ENCODE results near the gene PCED1B.
"Not testable (repeated sequence)": the region's sequence is repeated elsewhere in the genome, so short reads cannot be mapped to it uniquely, and the experiment has no call there.

Gene PCED1B

DNA sequence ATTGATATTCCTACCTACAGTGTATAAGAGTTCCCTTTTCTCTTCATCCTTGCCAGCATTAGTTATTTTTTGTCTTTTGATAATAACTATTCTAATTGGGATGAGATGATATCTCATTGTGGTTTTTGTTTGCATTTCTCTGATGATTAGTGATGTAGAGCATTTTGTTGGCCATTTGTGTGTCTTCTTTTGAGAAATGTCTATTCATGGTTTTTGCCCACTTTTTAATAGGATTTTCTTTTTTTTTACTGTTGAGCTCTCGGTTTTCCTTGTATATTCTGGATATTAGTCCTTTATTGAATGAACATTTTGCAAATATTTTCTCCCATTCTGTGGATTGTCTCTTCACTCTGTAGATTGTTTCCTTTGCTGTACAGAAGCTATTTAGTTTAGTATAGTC lies 79.9 kb downstream of the PCED1B start:
- Histone ChIP-seq H3K4me3 (ENCODE audit: low read length in 2 of 2) (no peak overlapping the region), H3K9ac (ENCODE audit: low read depth in 1 of 2, low read length in 2 of 2) (no peak overlapping the region), H3K4me1 (ENCODE audit: control insufficient read depth in 2 of 2, insufficient read depth in 2 of 2, low read length in 2 of 2) (peaks cover 0 to 3% of the 10 kb centered on the region in 2 donors), H3K36me3 (ENCODE audit: control insufficient read depth in 2 of 2, insufficient read depth in 2 of 2, low read length in 2 of 2) (no peaks in the 10 kb centered on the region), H3K27ac (ENCODE audit: low read depth in 2 of 2, low read length in 2 of 2) (no peak overlapping the region), H3K27me3 (ENCODE audit: control insufficient read depth in 2 of 2, insufficient read depth in 2 of 2, low read length in 2 of 2) (no peaks in the 10 kb centered on the region), H3K9me3 (ENCODE audit: control insufficient read depth in 2 of 2, low read length in 2 of 2) (no peaks in the 10 kb centered on the region)

DNA sequence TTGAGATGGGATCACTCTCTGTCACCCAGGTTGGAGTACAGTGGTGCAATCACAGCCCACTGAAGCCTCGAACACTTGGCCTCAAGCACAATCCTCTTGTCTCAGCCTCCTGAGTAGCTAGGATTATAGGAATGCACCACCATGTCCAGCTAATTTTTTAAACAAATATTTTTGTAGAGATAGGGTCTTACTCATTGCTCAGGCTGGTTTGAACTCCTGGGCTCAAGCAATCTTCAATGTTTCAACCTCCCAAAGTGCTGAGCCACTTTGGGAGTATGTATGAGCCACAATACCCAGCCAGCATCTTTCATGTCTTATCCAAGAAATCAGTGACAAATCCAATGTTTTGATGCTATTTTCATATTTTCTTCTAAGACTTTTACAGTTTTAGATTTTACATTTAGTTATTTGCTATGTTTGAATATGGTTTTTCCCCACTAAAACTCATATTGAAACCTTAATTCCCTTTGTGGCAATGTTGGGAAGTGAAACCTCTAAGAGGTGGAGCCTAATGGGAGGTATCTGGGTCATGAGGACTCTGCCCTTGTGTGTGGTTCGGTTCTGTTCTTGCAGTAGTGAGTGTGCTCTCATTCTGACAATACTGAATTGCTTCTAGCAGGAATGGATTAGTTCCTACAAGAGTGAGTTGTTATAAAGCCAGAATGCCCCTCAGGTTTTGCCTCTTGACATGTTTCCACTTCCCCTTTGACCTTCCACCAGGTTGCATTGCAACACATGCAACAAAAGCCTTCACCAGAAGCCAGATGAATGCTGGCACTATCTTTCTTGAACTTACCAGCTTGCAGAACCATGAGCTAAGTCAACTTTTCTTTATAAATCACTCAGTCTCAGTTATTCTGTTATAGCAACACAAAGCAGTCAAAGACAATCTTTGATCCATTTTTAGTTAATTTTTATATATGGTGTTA lies 81.2 kb downstream of the PCED1B start:
- Histone ChIP-seq H3K27me3 (ENCODE audit: control insufficient read depth in 2 of 2, insufficient read depth in 2 of 2, low read length in 2 of 2) (no peaks in the 10 kb centered on the region), H3K27ac (ENCODE audit: low read depth in 2 of 2, low read length in 2 of 2) (no peak overlapping the region), H3K4me3 (ENCODE audit: low read length in 2 of 2) (no peak overlapping the region)

DNA sequence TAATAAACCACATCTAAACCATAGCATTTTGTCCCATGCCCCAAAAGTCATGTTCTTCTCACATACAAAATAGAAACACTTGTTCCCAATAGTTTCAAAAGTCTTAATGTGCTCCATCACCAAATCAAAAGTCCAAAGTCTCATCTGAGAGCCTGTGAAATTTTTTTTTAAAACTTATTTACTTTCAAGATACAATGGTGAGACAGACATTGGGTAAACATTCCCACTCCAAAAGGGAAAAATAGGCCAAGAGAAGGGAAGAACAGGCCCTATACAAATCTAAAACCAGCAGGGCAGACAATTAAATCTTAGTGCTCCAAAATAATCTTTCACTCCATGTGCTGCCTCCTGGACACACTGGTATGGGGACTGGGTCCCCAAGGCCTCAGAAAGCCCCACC lies 84.7 kb downstream of the PCED1B start:
- Histone ChIP-seq H3K27me3 (ENCODE audit: control insufficient read depth in 2 of 2, insufficient read depth in 2 of 2, low read length in 2 of 2) (no peaks in the 10 kb centered on the region), H3K4me1 (ENCODE audit: control insufficient read depth in 2 of 2, insufficient read depth in 2 of 2, low read length in 2 of 2) (no peaks in the 10 kb centered on the region), H3K27ac (ENCODE audit: low read depth in 2 of 2, low read length in 2 of 2) (no peak overlapping the region), H3K9me3 (ENCODE audit: control insufficient read depth in 2 of 2, low read length in 2 of 2) (no peaks in the 10 kb centered on the region), H3K4me3 (ENCODE audit: low read length in 2 of 2) (no peak overlapping the region), H3K36me3 (ENCODE audit: control insufficient read depth in 2 of 2, insufficient read depth in 2 of 2, low read length in 2 of 2) (no peaks in the 10 kb centered on the region), H3K9ac (ENCODE audit: low read depth in 1 of 2, low read length in 2 of 2) (no peak overlapping the region)

More for the DNA sequence above, 81.2 kb downstream of the PCED1B start:
- Histone ChIP-seq H3K4me1 (ENCODE audit: control insufficient read depth in 2 of 2, insufficient read depth in 2 of 2, low read length in 2 of 2) (peaks cover 0 to 3% of the 10 kb centered on the region in 2 donors), H3K9ac (ENCODE audit: low read depth in 1 of 2, low read length in 2 of 2) (no peak overlapping the region), H3K9me3 (ENCODE audit: control insufficient read depth in 2 of 2, low read length in 2 of 2) (no peaks in the 10 kb centered on the region), H3K36me3 (ENCODE audit: control insufficient read depth in 2 of 2, insufficient read depth in 2 of 2, low read length in 2 of 2) (no peaks in the 10 kb centered on the region)

DNA sequence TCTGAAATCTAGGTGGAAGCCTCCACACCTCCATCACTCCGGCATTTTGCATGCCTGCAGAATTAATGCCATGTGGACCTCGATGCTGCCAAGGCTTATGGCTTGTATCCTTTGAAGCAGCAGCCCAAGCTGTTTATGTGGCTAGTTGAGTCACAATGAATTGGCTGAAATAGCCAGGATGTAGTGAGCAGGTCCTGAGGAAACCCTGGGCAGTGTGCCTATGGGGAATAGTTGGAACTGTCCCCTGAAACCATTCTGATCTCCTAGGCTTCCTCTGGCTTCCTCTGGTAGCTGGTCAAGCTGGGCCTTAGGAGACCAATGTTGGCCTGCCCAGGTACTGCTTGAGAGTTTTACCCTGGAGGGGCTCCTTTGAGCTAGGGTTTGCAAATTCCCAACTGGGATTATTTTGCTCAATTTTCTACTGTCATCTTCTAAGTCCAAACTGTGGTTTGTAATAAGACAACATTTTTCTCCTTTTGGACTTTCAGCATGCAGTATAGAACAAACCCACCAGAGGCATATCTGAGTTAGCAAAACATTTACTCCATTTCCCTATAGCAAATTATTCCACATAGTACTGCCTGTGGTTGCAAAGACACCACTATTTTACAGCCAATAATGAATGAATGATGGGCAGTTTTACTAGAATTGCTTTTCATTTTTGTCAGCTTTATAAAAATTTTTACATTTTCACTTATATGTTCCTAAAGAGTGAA lies 85.5 kb downstream of the PCED1B start:
- H3K9ac ChIP-seq (ENCODE audit: low read depth in 1 of 2, low read length in 2 of 2): no peak overlapping the region
- no peaks in the 10 kb centered on the region for H3K4me1 ChIP-seq (ENCODE audit: control insufficient read depth in 2 of 2, insufficient read depth in 2 of 2, low read length in 2 of 2)
- no peaks in the 10 kb centered on the region for H3K9me3 ChIP-seq (ENCODE audit: control insufficient read depth in 2 of 2, low read length in 2 of 2)
- no peak overlapping the region for H3K4me3 ChIP-seq (ENCODE audit: low read length in 2 of 2)
- no peaks in the 10 kb centered on the region for H3K27me3 ChIP-seq (ENCODE audit: control insufficient read depth in 2 of 2, insufficient read depth in 2 of 2, low read length in 2 of 2)
- H3K27ac ChIP-seq (ENCODE audit: low read depth in 2 of 2, low read length in 2 of 2): no peak overlapping the region
- no peaks in the 10 kb centered on the region for H3K36me3 ChIP-seq (ENCODE audit: control insufficient read depth in 2 of 2, insufficient read depth in 2 of 2, low read length in 2 of 2)

DNA sequence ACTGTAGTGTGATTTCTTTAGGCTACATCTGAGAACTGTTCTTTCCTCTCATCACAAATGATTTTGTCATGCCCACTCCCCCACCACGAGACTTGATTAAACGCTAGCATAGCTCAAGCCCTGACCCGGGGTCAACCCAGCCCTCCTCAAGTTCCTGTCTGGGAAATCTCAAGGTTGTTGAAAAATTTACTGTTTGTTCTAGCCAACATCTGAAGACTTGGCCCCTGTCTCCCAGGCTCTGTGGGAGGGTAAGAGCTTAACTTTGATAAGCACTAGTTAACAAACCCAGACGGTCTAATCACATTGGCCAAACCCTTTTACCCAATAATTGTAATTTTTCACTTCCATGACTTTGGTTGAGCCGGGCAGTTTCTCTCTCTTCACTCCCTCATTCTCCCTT lies 86.5 kb downstream of the PCED1B start:
- Histone ChIP-seq H3K27ac (ENCODE audit: low read depth in 2 of 2, low read length in 2 of 2) (no peak overlapping the region), H3K9me3 (ENCODE audit: control insufficient read depth in 2 of 2, low read length in 2 of 2) (no peaks in the 10 kb centered on the region), H3K36me3 (ENCODE audit: control insufficient read depth in 2 of 2, insufficient read depth in 2 of 2, low read length in 2 of 2) (no peaks in the 10 kb centered on the region)

DNA sequence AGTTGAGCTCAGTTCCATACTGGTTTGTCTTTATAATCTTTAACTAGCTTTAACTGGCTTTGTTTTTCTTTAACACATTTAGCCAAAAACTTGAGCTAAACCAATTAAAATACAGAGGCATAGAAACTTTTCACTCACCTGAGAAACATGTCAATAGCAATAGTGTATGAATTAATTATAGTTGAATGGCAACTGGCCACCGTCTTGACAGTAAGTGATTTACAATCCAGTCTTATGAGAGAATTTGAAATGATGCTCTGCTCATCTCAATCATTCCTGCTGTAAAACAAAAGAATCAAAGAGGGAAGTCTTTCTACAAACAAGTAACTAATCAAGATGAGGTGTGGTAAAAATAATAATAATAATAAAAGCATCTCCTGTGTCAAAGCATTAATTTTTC lies 86.9 kb downstream of the PCED1B start:
- no peaks in the 10 kb centered on the region for H3K36me3 ChIP-seq (ENCODE audit: control insufficient read depth in 2 of 2, insufficient read depth in 2 of 2, low read length in 2 of 2)
- H3K27ac ChIP-seq (ENCODE audit: low read depth in 2 of 2, low read length in 2 of 2): no peak overlapping the region
- no peak overlapping the region for H3K9ac ChIP-seq (ENCODE audit: low read depth in 1 of 2, low read length in 2 of 2)
- no peaks in the 10 kb centered on the region for H3K4me1 ChIP-seq (ENCODE audit: control insufficient read depth in 2 of 2, insufficient read depth in 2 of 2, low read length in 2 of 2)
- H3K4me3 ChIP-seq (ENCODE audit: low read length in 2 of 2): no peak overlapping the region
- no peaks in the 10 kb centered on the region for H3K27me3 ChIP-seq (ENCODE audit: control insufficient read depth in 2 of 2, insufficient read depth in 2 of 2, low read length in 2 of 2)
- H3K9me3 ChIP-seq (ENCODE audit: control insufficient read depth in 2 of 2, low read length in 2 of 2): no peaks in the 10 kb centered on the region

More for the DNA sequence above, 86.5 kb downstream of the PCED1B start:
- Histone ChIP-seq H3K4me1 (ENCODE audit: control insufficient read depth in 2 of 2, insufficient read depth in 2 of 2, low read length in 2 of 2) (no peaks in the 10 kb centered on the region), H3K4me3 (ENCODE audit: low read length in 2 of 2) (no peak overlapping the region), H3K9ac (ENCODE audit: low read depth in 1 of 2, low read length in 2 of 2) (no peak overlapping the region), H3K27me3 (ENCODE audit: control insufficient read depth in 2 of 2, insufficient read depth in 2 of 2, low read length in 2 of 2) (no peaks in the 10 kb centered on the region)

DNA sequence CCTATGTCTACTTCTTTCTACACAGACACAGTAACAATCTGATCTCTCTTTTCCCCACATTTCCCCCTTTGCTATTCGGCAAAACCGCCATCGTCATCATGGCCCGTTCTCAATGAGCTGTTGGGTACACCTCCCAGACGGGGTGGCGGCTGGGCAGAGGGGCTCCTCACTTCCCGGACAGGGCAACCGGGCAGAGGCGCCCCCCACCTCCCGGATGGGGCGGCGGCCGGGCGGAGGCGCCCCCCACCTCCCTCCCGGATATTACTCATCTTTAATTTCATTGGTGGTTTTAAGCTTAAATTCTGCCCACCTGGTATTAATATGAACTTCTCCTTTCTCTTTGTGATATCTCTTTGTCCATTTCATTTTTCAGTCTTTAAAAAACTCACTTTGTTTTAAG lies 90.9 kb downstream of the PCED1B start:
- not testable (repeated sequence) for H3K4me1 ChIP-seq (ENCODE audit: control insufficient read depth in 2 of 2, insufficient read depth in 2 of 2, low read length in 2 of 2); H3K36me3 ChIP-seq (ENCODE audit: control insufficient read depth in 2 of 2, insufficient read depth in 2 of 2, low read length in 2 of 2); H3K27me3 ChIP-seq (ENCODE audit: control insufficient read depth in 2 of 2, insufficient read depth in 2 of 2, low read length in 2 of 2); H3K9me3 ChIP-seq (ENCODE audit: control insufficient read depth in 2 of 2, low read length in 2 of 2); H3K27ac ChIP-seq (ENCODE audit: low read depth in 2 of 2, low read length in 2 of 2); H3K9ac ChIP-seq (ENCODE audit: low read depth in 1 of 2, low read length in 2 of 2); H3K4me3 ChIP-seq (ENCODE audit: low read length in 2 of 2)

DNA sequence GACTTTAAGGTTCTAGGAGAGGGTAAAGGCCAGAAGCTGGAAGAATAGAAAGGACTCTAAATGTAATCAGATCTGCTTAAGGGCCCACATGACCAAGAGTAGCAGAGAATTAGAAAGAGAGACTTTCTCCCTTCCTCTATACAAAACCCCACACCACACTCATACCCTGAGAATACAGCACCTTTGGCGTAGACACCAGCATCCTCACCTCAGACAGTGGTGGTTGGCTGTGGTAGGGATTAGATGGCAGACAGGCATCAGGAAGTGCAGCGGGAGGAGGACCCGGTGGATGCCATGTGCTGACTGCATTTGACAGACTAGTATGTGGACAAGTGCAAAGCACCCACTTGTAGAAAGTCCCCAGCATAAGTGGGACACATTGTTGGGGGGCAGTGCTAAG lies 98.6 kb downstream of the PCED1B start:
- H3K4me3 ChIP-seq (ENCODE audit: low read length in 2 of 2): no peak overlapping the region
- no peak overlapping the region for H3K27ac ChIP-seq (ENCODE audit: low read depth in 2 of 2, low read length in 2 of 2)
- H3K4me1 ChIP-seq (ENCODE audit: control insufficient read depth in 2 of 2, insufficient read depth in 2 of 2, low read length in 2 of 2): no peaks in the 10 kb centered on the region
- H3K36me3 ChIP-seq (ENCODE audit: control insufficient read depth in 2 of 2, insufficient read depth in 2 of 2, low read length in 2 of 2): no peaks in the 10 kb centered on the region
- H3K9ac ChIP-seq (ENCODE audit: low read depth in 1 of 2, low read length in 2 of 2): no peak overlapping the region
- no peaks in the 10 kb centered on the region for H3K27me3 ChIP-seq (ENCODE audit: control insufficient read depth in 2 of 2, insufficient read depth in 2 of 2, low read length in 2 of 2)
- H3K9me3 ChIP-seq (ENCODE audit: control insufficient read depth in 2 of 2, low read length in 2 of 2): no peaks in the 10 kb centered on the region

DNA sequence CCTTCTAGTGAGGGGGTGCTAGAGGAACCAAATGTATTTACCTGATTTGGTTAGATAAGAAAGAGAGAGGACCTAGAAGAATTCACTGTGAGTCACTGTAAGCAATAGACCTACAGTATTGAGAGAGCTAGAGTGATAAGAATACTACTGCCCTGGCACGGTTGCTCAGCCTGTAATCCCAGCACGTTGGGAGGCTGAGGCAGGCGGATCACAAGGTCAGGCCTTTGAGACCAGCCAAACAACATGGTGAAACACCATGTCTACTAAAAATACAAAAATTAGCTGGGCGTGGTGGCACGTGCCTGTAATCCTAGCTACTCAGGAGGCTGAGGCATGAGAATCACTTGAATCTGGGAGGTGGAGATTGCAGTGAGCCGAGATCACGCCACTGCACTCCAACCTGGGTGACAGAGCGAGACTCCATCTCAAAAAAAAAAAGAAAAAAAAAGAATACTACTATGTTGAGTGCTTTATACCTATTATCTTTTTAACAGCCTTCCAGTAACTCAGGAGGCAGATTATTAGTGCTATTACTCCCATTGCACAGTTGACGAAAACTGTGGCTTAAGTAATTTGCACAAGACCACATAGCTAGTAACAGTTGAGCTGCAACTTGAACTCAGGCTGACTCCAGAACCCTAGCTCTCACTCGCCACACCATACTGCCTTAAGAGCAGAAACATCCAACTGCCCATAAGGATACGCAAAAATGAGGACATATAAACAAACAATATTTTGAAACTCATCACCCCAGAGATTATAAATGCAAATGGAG lies 102.9 kb downstream of the PCED1B start:
- H3K9ac ChIP-seq (ENCODE audit: low read depth in 1 of 2, low read length in 2 of 2); H3K27me3 ChIP-seq (ENCODE audit: control insufficient read depth in 2 of 2, insufficient read depth in 2 of 2, low read length in 2 of 2); H3K27ac ChIP-seq (ENCODE audit: low read depth in 2 of 2, low read length in 2 of 2); H3K4me3 ChIP-seq (ENCODE audit: low read length in 2 of 2); H3K36me3 ChIP-seq (ENCODE audit: control insufficient read depth in 2 of 2, insufficient read depth in 2 of 2, low read length in 2 of 2); H3K9me3 ChIP-seq (ENCODE audit: control insufficient read depth in 2 of 2, low read length in 2 of 2); H3K4me1 ChIP-seq (ENCODE audit: control insufficient read depth in 2 of 2, insufficient read depth in 2 of 2, low read length in 2 of 2): not testable (repeated sequence)

DNA sequence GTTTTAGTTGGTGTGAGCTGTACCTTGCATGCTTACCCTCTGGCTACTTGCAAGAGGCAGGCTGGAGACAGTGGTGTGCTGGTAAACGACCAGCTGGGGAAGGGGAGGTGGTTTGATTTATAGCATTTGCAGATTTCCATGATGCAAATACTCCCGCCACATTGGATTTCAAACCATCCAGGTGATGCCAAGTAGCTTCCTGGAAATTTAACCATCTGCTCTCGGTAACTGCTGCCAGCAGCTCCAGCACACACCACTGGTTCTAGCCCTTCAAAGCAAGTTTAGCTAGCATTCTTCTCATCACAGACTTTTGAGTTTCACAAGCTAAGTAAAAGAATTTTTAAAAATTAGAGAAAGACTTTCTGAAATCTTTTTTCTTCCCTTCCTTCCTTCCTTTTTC lies 104.8 kb downstream of the PCED1B start:
- no peak overlapping the region for H3K9ac ChIP-seq (ENCODE audit: low read depth in 1 of 2, low read length in 2 of 2)
- H3K4me1 ChIP-seq (ENCODE audit: control insufficient read depth in 2 of 2, insufficient read depth in 2 of 2, low read length in 2 of 2): peaks cover 0 to 3% of the 10 kb centered on the region in 2 donors
- no peaks in the 10 kb centered on the region for H3K27me3 ChIP-seq (ENCODE audit: control insufficient read depth in 2 of 2, insufficient read depth in 2 of 2, low read length in 2 of 2)
- H3K4me3 ChIP-seq (ENCODE audit: low read length in 2 of 2): no peak overlapping the region
- no peaks in the 10 kb centered on the region for H3K36me3 ChIP-seq (ENCODE audit: control insufficient read depth in 2 of 2, insufficient read depth in 2 of 2, low read length in 2 of 2)
- no peak overlapping the region for H3K27ac ChIP-seq (ENCODE audit: low read depth in 2 of 2, low read length in 2 of 2)
- no peaks in the 10 kb centered on the region for H3K9me3 ChIP-seq (ENCODE audit: control insufficient read depth in 2 of 2, low read length in 2 of 2)

Data from mucosa of rectum (tissue), 2 donors.